GM13976 (cell line): ENCODE results near the gene UBAC2.
A peak's percentile ranks its signal among the peaks of the same experiment; 100 is the strongest.

Experiments used
- DNase-seq: peaks from one replicate; pipeline ENCODE4 v3.0.0; 2012; ENCODE audit warnings: low spot score
- in situ Hi-C: fragments of 300-500 bp; cut with MboI; formaldehyde crosslinking; loops from one replicate; pipeline ENCODE4 v1.12.0; 2022; ENCODE audit warnings: low sequenced_read_pairs, mixed read lengths, inconsistent platforms; ENCODE audit not compliant: unreplicated experiment
- TF ChIP-seq, protein P1 (sequence below): IDR thresholded peaks from 2 replicates; pipeline ENCODE4 v1.5.1; 2012; ENCODE audit warnings: borderline replicate concordance, mild to moderate bottlenecking; ENCODE audit not compliant: insufficient read depth; ENCODE audit errors: extremely low read depth, missing control alignments, control extremely low read depth

The UBAC2 gene

DNA sequence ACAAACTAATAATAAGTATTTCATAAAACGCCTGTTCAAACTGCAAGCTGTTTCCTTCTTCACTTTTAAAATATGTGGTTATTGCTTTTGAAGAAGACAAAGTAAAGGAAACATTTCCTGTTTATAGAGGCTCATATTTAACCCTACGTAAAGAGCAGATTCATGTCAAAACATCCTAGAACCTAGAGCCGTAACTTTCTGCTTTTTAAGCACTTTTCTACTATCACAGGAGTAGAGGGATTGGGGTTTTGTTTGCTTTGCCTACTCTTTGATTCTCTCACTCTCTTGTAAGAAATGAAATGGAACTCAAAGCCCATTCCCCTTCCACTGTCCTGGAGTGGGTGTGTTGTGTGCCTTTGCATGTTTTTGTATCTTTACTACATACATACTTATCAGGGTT is 160.5 kb downstream of the UBAC2 start:
- in situ Hi-C loops, result no loop called here
- DNase-seq, result no peak
- TF ChIP-seq, protein P1, sequence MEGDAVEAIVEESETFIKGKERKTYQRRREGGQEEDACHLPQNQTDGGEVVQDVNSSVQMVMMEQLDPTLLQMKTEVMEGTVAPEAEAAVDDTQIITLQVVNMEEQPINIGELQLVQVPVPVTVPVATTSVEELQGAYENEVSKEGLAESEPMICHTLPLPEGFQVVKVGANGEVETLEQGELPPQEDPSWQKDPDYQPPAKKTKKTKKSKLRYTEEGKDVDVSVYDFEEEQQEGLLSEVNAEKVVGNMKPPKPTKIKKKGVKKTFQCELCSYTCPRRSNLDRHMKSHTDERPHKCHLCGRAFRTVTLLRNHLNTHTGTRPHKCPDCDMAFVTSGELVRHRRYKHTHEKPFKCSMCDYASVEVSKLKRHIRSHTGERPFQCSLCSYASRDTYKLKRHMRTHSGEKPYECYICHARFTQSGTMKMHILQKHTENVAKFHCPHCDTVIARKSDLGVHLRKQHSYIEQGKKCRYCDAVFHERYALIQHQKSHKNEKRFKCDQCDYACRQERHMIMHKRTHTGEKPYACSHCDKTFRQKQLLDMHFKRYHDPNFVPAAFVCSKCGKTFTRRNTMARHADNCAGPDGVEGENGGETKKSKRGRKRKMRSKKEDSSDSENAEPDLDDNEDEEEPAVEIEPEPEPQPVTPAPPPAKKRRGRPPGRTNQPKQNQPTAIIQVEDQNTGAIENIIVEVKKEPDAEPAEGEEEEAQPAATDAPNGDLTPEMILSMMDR, result no peak

DNA sequence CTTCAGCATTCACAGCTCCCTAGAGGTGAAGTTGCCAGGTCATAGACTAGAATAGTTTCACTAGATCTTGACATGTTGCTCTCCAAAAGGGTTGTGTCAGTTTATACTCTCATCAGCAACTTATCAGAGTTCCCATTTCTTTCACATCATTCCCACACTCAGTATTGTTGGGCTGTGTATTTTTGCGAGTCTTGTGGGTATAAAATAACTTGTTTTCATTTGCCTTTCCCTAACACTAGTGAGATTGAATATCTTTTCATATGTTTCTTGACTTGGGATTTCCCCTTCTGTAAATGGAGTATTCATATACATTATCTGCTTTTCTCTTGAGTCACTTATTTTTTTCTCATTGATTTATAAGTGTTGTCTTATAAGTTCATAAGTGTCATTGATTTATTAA is 161.7 kb downstream of the UBAC2 start:
- DNase-seq, result no peak
- in situ Hi-C loops, result no loop called here
- TF ChIP-seq, protein P1, result no peak

DNA sequence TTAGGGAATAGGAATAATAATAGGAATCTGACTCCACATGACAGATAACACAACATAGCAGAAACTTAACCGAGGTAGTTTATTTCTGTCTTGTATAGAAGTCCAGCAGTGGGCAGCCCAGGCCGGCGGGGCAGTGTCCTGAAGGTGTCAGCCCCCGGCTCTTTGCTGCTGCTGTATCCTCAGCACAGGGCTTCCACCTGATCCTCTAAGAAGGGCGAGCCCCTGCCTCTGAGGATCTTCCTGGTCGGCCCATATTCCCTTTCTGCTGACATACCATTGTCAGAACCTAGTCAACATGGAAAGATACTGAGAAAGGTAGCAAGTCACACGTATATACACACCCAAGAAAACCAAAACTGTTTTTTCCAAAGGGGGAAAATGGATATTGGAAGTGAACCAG is 162.7 kb downstream of the UBAC2 start:
- no peak for DNase-seq
- in situ Hi-C loops, result no loop called here
- TF ChIP-seq, protein P1, result no peak

DNA sequence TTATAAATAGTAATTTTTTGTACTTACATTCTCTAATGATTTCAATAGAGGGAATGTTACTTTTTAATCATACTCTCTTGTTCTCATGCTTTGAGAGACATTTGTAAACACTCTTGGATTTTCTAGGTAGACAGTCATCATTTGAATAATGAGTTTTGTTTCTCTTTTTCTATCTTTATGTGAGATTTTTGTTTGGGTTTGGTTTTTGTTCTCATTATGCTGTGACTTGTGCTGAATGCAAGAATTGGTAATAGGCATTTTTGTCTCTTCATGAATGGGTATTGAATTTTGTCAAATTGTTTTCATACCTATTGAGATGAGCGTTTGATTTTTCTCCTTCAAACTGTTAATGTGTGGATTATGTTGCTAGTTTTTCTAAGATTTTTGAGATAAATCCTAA is 163.3 kb downstream of the UBAC2 start:
- TF ChIP-seq, protein P1, result no peak
- peak; percentile 32 for DNase-seq
- in situ Hi-C loops, result no loop called here

DNA sequence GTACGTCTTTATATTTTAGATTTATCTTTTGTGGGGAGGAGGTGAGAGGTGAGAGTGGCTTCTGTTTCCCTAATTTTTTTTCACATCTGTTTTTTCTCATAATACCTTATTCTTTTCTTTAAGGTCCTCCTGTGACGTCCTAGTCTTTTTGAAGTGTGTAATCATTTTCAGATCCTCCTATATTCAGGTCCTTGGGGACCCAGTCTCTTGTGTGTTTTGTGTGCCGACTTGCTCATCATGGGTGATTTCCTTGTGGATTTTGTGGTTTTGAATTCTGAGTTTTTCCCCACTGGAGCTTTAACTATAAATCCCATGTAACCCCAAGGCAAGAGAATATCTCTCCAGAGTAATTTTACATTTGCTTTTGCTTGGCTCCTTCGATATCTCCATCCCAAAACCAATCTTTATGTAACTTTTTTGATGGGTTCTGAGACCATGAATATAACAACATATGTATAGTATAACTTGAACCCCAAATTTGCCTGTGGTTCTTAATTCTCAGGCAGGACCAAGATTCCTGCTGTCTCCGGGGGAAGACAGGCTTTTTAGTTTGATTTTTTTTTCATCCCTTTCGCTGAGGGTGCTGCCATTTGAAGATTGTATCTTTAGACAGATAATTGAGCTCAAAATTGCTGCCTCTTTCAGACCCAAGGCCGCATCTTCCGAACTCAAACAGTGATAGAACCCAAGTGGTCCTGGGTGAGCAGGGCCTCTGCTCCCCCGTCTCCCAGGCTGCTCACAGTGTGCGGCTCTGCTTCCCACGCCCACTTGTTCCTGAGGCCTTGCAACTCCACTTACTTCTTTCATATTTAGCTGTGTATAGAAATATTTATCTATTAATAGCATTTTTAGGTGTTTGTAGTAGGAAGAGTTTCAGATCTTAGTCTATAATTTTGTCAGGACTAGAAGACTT is 165.7 kb downstream of the UBAC2 start:
- DNase-seq, result peak; percentile 71
- in situ Hi-C loops, result no loop called here
- TF ChIP-seq, protein P1, result no peak

DNA sequence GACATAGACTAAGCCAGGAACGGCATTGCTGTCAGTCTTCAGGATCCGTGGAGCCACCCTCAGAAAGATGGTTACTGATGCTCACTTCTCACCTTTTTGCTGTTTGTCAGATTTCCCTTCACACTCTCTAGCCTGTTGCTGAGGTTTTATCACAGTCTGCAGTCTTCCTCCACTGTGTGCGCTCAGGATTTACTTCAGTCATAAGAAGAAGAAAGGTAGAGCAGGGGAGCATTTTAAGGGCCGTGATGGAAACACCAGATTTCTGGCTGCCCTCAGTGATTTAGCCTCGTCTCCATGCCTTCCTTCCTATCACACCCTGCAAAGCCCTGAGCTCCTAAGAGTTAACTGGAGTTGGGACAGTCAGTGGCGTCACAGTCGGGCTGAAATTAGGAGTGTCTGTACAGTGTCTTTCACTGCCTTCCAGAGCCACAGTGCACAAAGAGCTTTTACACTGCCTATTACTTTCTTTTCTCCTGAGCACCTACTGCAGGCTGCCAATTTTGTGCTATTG is 166.5 kb downstream of the UBAC2 start:
- TF ChIP-seq, protein P1, result no peak
- DNase-seq, result no peak
- in situ Hi-C loops, result no loop called here
